CD4-positive, alpha-beta T cell treated with Interleukin-17A for 1 hour (primary cell): ENCODE data around the gene ENPP7.
A peak's percentile ranks its signal among the peaks of the same experiment; 100 is the strongest.

ENCODE experiments used
- DNase-seq: peaks from one replicate; pipeline ENCODE4 v3.0.0-alpha.2; 2020

Gene ENPP7

GRCh38 chr17:79730769-79731483 lies at the start of gene ENPP7:
ENPP7 (plus strand) TSS chr17:79730943; CDS start chr17:79731140, 197 bp downstream.
- no peak for DNase-seq

GRCh38 chr17:79681101-79681621 lies 49.6 kb upstream of the ENPP7 start:
- no peak for DNase-seq

GRCh38 chr17:79681628-79682261 lies 49.0 kb upstream of the ENPP7 start:
- no peak for DNase-seq

DNA sequence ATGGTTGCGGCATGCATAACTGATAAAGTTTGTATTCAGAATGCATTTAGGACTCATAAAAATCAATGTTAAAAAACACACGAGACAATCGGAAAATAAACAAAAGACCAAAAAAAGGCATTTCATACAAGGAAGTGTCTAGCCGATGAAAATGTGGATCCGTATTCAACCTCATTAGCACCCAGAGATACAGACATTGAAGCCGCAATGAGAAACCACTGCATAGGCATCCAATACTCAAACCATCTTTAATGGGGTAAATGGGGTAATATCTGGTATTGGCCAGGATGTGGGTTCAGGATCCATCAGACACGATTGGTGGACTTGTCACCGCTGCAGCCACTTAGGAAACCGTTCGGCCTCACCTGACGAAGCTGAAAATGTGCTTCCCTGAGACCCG lies 47.4 kb upstream of the ENPP7 start:
- no peak for DNase-seq

DNA sequence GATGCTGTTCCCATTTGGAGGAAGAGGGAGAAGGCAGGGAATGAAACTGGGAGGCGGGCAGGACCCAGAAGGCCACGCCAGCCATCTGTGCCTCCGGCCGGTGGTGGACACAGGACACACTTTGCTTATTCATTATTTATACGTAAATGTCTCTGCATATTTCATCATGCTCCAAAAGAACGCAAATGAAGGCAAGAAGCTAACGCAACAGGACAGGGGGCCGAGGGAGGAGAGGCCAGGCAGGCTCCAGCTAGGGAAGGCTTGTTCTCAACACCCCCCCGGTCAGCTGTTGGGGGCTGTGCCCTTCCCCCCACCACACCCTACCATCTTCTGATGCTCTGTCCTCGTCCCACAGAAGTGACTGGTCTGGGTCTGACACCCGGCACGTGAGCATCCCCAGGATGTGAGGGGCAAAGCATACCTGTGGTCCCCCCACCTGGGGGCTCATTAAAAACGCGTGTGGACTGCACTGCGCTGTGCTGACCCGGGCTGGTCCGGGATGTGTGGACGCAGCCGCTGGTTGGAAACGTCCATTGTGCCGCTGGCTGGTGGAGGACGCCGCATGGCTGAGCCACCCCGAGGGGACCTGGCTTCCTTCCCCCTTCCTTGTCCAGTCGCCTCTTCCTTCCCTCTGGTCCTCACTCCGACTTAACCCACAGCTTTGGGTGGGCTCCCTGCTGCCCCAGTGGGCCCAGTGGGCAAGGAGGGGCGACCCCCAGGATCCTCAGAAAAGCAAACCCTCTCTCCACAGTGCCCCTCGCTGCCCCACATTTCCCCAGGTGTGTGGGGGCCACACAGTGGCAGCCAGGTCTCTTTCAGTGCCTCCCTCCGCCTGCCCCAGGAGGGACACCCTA lies 46.4 kb upstream of the ENPP7 start:
- DNase-seq: no peak

DNA sequence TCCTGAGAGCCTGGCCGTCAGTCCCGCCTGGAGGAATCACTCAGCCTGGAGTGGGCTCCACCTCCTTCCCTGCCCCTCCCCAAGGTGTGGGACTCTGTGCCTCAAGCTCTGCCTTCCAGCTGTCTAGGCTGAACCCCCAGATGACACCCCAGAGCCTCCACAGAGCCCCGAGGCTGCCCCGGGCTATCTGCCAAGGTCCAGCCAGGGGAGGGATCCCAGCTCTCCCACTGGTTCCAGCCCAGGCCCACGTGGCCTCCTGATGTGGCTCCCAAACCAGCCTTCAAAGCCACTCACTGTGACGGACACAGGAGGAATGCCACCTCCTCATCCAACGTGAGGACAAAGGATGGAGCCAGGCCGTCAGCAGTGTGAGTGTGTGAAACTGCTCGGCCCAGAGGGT lies 45.6 kb upstream of the ENPP7 start:
- DNase-seq: no peak

DNA sequence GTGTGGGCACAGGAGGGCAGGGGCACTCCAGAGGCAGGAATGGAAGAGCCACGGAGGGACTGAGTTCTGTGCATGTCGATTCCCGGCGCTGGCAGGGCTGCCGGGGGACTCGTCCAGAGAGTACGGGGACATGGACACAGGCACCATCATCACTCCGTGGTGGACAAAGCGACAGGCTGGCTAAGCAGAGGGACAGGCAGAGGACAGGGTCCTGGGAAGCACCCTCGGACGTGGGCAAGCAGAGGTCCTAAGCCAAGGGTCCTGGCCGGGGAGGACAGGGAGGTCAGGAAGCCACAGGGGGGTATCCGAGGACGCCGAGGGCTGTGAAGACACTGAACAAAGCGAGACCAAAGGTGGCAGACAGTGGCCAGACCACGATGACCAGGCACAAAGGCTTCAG lies 44.3 kb upstream of the ENPP7 start:
- DNase-seq: no peak

DNA sequence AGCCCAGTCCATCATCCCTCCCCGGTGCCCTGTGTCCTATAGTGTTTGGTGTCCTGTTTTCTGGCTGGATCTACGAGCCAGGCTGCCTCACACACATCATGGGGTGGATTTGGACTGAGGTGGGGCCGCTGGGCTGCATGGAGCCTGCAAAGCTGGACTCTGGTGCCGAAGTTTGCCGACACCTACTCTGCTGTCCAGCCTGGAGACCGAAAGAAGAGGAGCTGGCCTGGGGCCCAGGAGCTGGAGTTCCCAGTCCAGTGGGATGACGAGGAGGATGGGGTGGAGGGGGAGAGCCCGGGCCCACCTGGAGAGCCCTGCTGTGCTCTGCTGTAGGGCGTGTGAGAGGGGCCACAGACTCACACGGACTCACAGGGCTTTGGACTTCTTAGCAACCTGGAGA lies 40.3 kb upstream of the ENPP7 start:
- no peak for DNase-seq

GRCh38 chr17:79690988-79691836 lies 39.5 kb upstream of the ENPP7 start:
- no peak for DNase-seq

GRCh38 chr17:79691931-79692330 lies 38.8 kb upstream of the ENPP7 start:
- DNase-seq: no peak

DNA sequence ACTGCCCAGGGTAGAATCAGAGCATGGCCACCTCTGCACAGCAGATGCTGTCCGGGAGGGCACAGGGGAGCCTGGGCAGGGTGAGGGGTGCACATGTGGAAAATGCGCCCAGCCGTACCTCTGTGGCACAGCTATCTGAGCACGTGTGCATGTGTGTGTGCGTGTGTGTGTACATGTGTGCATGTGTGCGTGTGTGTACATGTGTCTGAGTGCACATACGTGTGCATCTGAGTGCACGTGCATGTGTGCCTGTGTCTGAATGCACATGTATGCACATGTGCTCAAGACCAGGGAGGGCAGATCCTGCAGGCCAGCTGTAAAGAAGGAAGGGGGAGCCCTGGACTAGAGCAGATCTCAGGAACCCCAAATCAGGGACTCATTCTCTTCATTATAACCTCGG lies 37.3 kb upstream of the ENPP7 start:
- no peak for DNase-seq

DNA sequence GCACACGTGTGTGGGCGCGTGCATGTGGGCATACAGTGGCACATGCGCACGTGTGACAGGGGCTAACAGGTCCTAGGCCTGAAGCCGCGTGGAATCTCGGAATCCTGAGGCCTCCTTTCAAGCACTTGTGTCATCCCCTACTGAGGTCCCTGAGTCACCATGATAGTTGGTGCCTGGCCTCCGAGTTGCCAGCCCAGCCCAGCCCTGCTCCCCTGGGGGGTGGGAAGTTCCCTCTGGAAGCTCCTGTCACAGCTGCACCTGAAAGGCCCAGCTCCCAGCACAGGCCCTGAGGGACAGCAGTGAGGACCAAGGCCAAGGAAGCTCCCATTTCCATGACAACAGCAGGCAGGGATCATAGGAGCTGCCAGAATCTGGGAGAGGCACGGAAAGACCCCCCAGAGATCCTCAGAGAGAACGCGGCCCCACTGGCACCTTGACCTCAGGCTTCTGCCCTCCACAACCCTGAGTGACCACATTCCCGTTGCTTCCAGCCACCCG lies 35.4 kb upstream of the ENPP7 start:
- no peak for DNase-seq

GRCh38 chr17:79695797-79696609 lies 34.7 kb upstream of the ENPP7 start:
- DNase-seq: no peak

GRCh38 chr17:79696610-79696982 lies 34.1 kb upstream of the ENPP7 start:
- DNase-seq: no peak

GRCh38 chr17:79698146-79698846 lies 32.4 kb upstream of the ENPP7 start:
- no peak for DNase-seq

GRCh38 chr17:79699386-79700036 lies 31.2 kb upstream of the ENPP7 start:
- DNase-seq: peak; percentile 1

DNA sequence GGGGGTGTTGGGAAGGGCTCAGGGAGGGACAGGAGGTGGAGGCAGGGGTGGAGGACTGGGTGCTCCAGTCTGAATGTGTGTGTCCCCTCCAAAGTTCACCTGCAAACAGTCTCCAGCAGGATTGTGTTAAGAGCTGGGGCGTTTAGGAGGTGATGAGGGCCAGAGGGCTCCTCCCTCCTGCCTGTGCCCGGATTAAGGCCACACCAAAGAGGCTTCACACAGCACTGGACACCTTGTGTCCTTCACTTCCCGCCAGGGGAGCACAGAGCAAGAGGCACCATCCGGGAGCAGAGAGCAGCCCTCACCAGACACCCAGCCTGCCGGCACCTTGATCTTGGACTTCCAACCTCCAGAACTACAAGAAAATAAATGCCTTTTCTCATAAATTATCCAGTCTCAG lies 30.2 kb upstream of the ENPP7 start:
- DNase-seq: no peak

GRCh38 chr17:79702034-79702433 lies 28.7 kb upstream of the ENPP7 start:
- DNase-seq: no peak

- DNase-seq: no peak
These were observed 28.1 kb upstream of the ENPP7 start for GRCh38 chr17:79702550-79703236.

- no peak for DNase-seq
These were observed 26.1 kb upstream of the ENPP7 start for GRCh38 chr17:79704691-79705090.
